ENCODE data around the gene PHYKPL.

GRCh38 chr5:178230879-178231538, 1.6 kb downstream of the PHYKPL start:
- no peak for TF ChIP-seq CTCF (IDR thresholded peaks at IDR 0.05)
- TF ChIP-seq SIN3A (IDR thresholded peaks at IDR 0.05; ENCODE audit: borderline replicate concordance, insufficient read depth, low read depth, low read length) = no peak
- TF ChIP-seq REST (IDR thresholded peaks at IDR 0.05; ENCODE audit: insufficient read depth in 1 of 2, low read depth in 2 of 2, low read length in 1 of 2) = no peak
- no peak for TF ChIP-seq POLR2AphosphoS5 (IDR thresholded peaks at IDR 0.05; ENCODE audit: low read depth, low read length)
- no peak for TF ChIP-seq TCF7L2 (IDR thresholded peaks at IDR 0.05; ENCODE audit: low read depth, low read length)
